Sciatic nerve (tissue), 2 donors: ENCODE measurements around the gene GIGYF2. TPM values are rescaled to one million over a fixed set of nuclear protein-coding genes. Genes with fewer than 3 reads are reported as not detected.

Experiments
- ATAC-seq: fragments of 200-7000 bp; cut with Tn5 transposase; one replicate; pipeline ENCODE4 v1.9.1; 2020; ENCODE audit warnings: mild to moderate bottlenecking, moderate library complexity
- DNase-seq: peaks from one replicate; pipeline ENCODE4 v3.0.0-alpha.2; 2020; ENCODE audit warnings: low spot score
- intact Hi-C: fragments of 100-400 bp; cut with DNase I; formaldehyde crosslinking; loops from one replicate; pipeline ENCODE4 v1.14.2; 2022
- total RNA-seq: library from RNA; stranded (reverse); fragmentation: NEBNext Ultra II Directional; extraction: Animal tissue kit (Norgen Biotek cat#: 25700); gene quantifications from one replicate; pipeline ENCODE4 v1.2.1, GENCODE V29; 2021
- donor health status: DM: no; HTN: no; CAD: no.
- donor health status: DM: no; HTN: no; CAD: no.

The GIGYF2 gene
- total RNA-seq, 1 donor from 2014 or later = 97.1 TPM

DNA sequence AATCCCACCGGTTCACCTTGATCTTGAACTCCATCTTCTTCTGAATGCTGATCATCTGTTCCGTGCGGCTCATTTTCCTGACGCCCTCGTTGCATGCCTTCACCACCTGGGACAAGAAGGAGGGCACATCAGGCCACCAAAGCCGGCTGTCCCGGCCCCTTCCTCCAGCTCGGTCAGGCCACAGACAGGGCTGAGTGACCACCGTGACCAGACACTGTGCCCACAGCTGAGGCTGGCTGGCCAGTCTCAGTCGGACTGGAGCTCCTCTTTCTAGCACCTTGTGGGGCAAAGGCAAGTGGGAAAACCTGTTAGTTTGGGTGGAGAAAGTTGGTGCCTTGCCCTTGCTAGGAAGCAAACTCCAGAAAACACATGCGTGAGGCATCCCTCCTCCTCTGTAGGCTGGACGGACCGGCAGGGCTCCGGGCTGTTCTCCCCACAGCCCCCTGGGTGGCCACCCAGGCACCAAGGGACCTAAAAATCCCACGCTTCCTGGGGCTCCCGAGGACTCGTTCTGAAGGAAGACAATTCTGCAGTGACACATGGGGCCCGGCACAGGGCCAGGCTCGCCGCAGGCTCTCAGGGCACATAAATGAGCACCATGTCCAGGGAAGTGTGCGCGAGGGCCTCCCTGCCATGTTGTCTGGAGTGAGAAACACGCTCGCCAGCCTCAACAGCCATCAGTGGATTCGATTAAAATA is 188.3 kb downstream of the GIGYF2 start:
- DNase-seq (no peak), ATAC-seq (no peak)
- intact Hi-C loops = no loop called here

DNA sequence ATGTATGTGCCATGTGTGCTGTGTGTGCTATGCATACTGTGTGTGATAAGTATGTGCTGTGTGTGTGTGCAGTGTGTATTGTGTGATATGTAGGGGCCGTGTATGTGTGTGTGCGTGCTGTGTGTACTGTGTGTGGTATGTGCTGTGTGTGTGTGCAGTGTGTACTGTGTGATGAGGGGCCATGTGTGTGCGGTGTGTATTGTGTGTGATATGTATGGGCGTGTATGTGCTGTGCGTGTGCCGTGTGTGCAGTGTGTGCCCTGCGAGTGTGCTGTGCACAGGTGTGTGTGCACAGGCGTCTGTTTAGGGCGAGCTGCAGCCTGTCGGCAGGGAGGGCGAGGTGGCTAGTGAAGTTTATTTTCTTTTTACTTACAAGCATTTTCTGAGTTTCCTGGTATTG is 189.0 kb downstream of the GIGYF2 start:
- DNase-seq (no peak), ATAC-seq (no peak)
- intact Hi-C loops = no loop called here

DNA sequence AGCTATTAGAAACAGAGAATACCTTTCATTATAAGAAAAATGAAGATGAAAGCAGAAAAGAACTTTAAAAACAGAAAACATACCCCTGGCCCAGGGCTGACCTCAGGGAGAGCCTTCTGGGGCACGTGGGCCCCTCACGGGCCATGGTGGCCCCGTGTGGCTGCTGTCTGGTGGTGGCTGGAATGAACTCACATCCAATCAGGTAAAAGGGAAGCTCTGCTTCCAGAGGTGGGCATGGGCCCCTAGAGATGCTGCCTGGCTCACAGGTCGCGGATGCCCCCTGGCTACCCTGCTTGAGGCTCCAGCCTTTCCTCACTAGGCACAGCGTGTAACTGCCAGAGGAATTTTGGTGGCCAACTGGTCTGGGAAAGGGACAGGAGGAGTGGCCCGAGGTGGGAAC is 189.5 kb downstream of the GIGYF2 start:
- DNase-seq (no peak), ATAC-seq (no peak)
- intact Hi-C loops = no loop called here

DNA sequence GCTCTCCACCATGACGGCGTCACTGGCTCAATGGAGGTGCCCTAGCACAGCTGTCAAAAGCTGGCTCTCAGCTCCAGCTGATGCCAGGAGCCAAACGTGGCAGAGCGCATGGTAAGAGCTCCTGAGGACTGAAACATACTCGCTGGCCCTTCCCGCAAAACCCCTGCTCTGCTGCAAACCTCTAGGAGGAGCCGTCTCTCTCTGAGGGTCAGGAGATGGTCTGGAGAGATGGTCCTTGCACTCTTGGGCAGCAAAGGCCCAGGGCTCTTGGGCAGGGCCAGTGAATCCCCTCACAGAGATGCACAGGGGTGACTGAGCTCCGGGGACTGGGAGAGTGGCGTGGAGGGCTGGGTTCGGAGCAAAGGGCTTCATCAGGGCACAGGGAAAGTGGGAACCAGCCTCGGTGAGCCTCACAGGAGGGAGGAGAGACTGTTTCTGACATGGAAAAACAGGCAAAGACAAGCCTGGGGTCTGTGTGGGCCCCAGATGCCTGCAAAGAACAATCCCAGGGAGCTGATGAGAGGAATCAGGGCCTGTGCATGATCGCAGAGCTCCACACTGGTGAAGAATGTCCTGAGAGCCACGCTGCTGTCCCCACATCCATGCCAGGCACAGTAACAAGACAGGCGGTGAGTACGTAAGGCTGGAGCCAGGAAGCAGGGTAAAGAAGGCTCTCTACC is 190.2 kb downstream of the GIGYF2 start:
- DNase-seq (no peak), ATAC-seq (no peak)
- intact Hi-C loops = no loop called here

DNA sequence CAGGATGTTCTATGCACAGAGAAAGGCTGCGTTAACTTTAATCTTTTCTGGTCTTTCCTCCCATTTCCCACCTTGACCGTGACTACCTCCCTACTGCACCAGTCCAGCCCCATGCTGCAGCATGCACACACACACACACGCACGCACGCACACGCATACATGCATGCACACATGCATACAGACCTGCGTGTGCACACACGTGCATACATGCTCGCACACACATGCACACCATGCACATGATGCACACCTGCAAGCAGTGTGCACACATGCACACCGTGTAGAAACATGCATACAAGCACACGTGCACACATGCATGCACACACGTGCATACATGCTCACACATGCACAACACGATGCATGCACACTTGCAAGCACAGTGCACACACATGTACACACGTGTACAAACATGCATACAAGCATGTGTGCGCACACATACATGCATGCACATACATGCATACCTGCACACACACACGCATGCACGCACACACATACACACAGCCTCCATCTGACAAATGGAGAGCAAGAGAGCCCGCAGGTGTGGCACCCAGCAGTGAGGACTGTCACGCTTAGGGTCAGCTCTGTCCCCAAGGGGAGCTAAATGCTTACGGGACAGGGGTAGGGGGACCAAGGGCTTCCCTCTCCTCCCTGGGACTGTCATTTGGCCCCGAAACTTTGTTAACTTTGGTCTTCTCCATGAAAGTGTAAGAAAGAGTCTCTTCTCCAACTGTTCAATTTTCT is 191.1 kb downstream of the GIGYF2 start:
- intact Hi-C loops = no loop called here
- no peak for ATAC-seq
- DNase-seq = no peak

DNA sequence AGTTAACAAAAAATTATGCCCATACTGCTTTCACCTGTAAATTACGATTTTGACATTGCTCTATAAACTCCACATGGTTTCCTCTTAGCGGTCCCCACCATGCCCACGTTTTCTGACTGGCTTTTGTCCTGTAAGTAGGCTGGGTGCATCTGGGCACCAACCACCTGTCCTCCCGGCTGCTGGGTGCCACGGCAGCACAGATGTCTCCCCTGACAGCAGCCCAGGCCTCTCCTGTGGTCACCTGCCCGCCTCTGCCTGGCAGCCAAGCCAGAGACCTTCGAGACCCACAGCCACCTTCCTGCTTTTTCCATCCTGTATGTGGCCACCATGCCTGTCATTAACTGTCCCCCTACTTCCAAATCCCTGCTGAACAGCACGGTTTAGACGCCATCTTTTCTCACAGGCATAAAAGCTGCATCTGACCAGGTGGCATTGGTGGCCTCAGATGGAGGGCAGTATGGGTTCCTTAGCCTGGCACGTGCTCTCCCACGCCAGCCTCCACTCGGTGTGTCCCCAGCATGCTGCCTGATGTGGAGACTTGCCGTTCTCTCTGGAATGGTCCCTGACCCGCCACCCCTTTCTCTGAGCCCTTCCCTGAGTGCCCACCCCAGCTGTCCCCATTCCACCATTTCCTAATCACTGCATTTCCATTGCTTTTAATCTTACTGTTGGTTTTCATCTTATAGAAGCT is 191.9 kb downstream of the GIGYF2 start:
- no peak for ATAC-seq
- DNase-seq = no peak
- intact Hi-C loops = no loop called here

DNA sequence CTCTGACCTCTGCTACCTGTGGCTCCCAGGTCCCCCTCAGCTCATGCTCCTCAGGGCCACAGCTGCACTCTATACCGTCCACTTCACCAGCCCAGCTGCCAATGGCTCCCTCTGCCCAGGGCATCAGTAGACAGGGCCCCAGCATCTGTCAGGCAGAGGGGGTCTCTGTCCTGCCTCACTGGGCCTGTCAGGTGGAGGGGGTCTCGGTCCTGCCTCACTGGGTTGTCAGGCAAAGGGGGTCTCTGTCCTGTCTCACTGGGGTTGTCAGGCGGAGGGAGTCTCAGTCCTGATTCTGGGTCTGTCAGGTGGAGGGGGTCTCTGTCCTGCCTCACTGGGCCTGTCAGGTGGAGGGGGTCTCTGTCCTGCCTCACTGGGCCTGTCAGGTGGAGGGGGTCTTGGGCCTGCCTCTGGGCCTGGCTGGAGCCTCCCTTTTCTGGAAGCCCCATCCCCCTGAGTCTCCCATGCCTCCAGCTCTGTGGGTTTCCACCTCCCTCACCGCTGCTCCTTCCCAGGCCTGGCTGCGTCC is 192.8 kb downstream of the GIGYF2 start:
- intact Hi-C loops = no loop called here
- ATAC-seq = no peak
- DNase-seq = no peak

DNA sequence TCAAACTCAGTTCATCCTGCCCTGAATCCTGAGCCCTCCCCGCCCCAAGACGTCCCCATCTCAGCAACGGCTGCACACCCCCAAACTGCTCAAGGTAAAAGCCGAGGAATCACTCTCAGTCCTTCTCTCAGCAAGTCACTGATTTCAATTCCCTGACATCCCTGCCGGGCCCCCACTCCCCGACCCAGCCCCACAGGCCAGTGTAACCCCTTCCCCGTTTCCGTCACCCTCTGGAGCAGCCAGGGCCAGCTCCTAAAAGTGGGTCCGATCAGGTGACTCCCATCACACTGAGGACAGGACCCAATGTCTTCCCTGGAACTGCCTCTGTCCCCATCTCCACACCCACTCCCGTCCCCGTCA is 193.4 kb downstream of the GIGYF2 start:
- ATAC-seq (no peak), DNase-seq (no peak)
- intact Hi-C loops = no loop called here

DNA sequence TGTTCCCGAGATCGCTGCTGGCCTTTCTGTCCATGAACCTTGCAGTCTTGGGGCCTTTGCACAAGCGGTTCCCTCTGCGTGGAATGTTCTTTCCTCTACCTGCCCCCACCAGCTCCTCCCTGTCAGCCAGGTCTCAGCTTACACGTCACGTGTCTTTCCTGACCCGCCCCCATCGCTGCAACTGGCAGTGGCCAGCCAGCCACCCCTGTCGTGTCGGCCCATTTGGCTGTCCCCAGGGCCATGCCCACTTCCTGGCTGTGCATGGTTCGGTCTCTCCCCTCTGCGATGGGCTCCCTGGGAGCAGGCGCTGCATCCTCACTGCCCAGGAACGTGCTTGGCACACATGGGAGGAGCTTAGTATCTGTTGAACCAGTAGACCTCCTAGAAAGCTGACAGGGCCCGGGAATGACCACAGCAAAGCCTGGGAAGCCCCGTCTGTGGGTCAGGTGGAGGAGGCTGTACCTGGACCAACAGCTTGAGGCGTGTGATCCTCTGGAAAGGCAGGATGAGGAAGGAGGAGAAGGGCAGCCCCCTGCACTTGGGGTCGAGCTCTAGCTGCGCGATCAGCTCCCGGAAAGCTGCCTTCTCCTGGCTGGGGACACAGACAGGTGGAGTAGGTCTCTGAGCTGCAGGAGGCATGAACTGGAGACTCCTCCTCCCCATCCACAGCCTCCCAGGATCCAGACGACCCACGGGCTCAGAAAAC is 193.9 kb downstream of the GIGYF2 start:
- ATAC-seq (peak; percentile 20), DNase-seq (no peak)
- intact Hi-C loops = no loop called here

DNA sequence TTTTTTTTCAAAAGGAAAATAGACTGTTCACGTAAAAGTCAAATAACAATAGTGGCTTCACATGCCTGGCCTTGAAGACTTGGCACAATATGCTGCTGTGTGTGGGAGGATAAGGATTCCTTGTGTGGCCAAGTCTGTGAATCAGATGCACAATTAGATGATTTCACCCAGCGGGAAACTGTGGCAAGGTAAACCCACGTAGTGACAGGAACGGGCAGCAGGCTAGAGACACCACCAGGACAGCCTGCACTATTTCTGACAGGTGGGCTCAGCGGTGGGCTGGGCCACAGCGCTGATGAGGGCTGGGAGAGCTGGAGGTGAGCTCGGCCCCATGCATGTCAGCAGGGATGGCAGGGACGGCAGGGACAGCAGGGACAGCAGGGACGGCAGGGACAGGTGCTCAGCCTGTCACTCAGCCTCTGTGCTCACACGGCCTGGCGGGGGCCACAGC is 194.5 kb downstream of the GIGYF2 start:
- intact Hi-C loops = no loop called here
- ATAC-seq = peak; percentile 7
- no peak for DNase-seq

DNA sequence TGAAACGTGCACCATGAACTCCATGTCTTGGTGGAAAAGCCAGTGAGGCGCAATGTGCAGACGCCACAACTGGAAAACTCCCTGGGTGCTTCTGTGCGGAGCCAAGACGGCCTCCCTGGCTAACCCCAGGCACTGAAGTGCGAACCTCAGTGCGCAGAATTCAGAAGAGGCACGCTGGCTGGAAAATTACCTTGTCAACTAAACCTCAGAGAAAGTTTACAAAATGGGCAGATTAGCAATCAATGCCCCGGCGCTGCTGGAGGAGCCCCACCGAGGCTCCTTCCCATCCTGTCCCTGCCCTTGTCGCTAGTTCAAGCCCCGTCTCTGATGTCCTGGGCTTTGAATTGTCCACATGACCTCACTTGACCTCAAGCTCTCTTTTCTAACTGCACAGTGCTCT is 195.1 kb downstream of the GIGYF2 start:
- intact Hi-C loops = no loop called here
- DNase-seq = no peak
- ATAC-seq = no peak

DNA sequence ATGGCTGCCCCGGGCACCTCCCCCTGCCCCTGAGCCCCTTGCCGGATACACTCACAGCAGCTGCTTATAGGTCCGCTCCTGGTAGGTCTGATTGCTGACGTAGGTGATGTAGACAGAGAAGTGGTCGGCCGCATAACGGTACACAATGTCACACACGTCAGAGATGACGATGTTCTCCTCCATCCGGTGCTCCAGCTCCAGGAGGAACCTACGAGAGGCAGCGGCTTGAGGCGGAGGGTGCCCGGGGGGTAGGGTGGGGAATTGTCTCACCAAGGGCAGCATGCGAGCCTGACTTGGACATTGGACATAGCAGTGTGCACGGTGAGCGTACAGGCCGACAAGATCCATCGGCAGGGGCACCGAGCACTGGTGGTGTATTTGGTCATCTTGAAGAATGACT is 195.7 kb downstream of the GIGYF2 start:
- ATAC-seq (no peak), DNase-seq (no peak)
- intact Hi-C loops = no loop called here

DNA sequence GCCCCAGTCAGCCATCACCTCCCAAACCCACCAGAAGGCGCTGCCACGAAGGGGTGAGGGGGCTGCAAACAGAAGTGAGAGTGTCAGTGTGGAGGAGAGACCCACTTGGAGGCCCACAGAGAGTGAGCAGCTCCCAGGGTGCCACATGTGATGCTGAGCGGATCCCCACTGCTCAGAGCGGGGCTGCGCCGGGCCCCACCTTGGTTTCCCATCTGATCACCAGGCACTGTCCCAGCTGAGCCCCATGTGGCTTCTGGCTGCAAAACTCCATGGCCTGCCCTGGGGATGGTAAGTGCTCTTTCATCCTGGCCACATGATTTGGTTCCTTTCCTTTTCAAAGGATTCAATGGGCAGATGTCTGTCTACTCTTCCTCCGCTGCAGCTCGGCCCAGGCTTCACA is 196.7 kb downstream of the GIGYF2 start:
- ATAC-seq (no peak), DNase-seq (no peak)

DNA sequence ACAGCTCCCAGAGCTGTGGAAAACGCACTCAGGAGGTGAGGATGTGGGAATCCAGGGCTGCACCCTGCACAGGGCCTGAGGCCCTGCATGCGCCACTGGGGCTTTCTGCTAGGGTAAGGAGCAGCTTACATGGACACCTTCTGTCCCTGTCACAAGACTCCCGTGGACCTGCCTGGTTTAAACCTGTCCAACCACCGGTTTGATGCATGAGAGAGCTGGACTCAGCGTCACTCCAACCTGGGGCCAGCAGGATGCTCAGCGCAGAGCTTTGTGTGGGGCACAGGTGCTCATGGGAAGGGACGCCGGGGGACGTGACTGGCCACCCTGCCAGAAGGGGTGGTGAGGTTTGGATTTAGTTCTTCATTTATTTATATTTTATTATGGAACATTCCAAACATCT is 197.1 kb downstream of the GIGYF2 start:
- DNase-seq = no peak

More for the DNA sequence above, 196.7 kb downstream of the GIGYF2 start:
- intact Hi-C loops = no loop called here

DNA sequence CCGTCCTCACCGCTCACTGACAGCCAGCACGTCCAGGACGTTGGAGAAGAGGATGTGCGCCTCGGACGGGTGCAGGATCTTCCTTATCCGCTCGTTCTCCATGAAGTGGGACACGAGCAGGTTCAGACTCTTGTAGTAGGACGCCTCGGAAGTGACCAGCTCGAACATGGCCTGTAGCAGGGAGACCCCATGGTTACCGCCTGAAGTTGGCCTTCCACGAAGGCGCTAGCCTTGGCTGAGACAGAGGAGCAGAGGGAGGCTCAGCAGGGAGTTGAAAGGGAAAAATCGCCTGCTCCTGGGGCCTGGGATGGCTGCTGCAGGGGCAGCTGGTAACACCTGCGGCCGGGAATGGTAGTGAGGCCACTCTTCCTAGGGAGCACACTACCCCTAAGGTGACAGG is 197.6 kb downstream of the GIGYF2 start:
- intact Hi-C loops = no loop called here
- ATAC-seq (no peak), DNase-seq (no peak)

More for the DNA sequence above, 197.1 kb downstream of the GIGYF2 start:
- intact Hi-C loops = no loop called here
- ATAC-seq = no peak

DNA sequence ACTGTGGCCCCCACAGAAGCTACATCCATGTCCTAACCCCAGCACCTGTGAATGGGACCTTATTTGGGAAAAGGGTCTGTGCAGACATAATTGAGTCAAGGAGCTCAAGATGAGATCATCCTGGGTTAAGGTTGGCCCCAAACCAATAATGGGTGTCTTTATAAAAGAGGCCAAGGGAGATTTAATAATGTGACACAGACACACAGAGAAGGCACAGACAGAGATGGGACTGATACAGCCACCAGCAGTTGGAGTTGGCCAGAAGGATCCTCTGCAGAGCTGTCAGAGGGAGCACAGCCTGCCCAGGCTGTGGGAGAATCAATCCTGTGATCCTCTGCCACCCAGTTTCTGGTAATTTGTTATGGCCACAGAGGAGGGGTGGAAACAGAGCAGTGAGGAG is 199.0 kb downstream of the GIGYF2 start:
- no peak for ATAC-seq
- intact Hi-C loops = no loop called here
- DNase-seq = no peak

DNA sequence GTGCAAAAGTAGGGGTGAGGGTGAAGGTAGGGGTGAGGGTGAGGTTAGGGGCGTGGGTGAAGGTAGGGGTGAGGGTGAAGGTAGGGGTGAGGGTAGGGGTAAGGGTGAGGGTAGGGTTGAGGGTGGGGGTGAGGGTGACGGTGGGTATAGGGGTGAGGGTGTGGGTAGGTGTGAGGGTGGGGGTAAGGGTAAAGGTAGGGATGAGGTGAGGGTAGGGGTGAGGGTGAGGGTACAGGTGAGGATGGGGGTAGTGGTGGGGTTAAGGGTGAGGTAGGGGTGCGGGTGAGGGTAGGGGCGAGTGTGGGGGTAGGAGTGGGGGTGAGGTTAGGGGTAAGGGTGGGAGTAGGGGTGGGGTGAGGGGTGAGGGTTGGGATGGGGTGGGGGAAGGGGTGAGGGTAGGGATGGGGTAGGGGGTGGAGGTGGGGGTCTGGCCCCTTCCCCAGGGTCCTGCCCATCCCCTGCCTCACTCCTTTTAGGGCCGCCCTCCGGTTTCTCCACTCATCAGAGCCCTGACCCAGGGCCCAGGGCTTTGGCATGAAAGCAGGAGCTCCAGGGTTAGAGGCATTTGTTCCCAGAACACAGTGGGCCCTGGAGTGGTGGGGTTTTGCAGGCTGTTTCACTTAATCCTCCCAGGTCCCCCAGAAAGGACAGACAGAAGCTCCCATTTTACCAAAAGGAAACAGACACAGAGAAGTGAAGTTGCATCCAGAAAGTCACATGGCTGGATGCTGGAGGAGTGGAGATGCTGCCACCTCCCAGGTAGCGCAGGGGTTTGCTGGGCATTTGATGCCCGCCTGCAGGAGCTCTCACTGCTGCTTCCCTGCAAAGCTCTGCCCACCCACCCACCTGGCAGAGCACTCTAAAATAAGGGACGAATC is 199.8 kb downstream of the GIGYF2 start:
- ATAC-seq (no peak), DNase-seq (no peak)
- intact Hi-C loops = no loop called here
